HCT116 (cell line): ENCODE results near the gene P2RX1.

ENCODE experiments used
- POLR2A ChIP-seq: IDR thresholded peaks from 2 replicates; pipeline ENCODE4 v1.7.0; 2011; ENCODE audit warnings: borderline replicate concordance; ENCODE audit not compliant: insufficient read depth, insufficient read length; ENCODE audit errors: extremely low read depth
- TF ChIP-seq, protein P1 (sequence below), 3 experiments: fragments of 200-600 bp in 1 of 3; sonication (generic) in 1 of 3; IDR thresholded peaks in 2 of 3; conservative IDR thresholded peaks in 1 of 3; 2 replicates each; pipeline ENCODE4 v1.5.1; 2012 to 2017; ENCODE audit warnings: low read depth in 2 of 3, low read length in 2 of 3, antibody characterized with exemption in 1 of 3, borderline replicate concordance in 1 of 3, control low read depth in 1 of 3, mild to moderate bottlenecking in 1 of 3, mixed read lengths in 1 of 3, mixed run types in 1 of 3, moderate library complexity in 1 of 3; ENCODE audit not compliant: insufficient read depth in 1 of 3
- TF ChIP-seq, protein P2 (sequence below): IDR thresholded peaks from 2 replicates; pipeline ENCODE4 v1.6.1; 2011; ENCODE audit warnings: mild to moderate bottlenecking, low read length, moderate library complexity; ENCODE audit not compliant: insufficient replicate concordance; ENCODE audit errors: extremely low read depth

DNA sequence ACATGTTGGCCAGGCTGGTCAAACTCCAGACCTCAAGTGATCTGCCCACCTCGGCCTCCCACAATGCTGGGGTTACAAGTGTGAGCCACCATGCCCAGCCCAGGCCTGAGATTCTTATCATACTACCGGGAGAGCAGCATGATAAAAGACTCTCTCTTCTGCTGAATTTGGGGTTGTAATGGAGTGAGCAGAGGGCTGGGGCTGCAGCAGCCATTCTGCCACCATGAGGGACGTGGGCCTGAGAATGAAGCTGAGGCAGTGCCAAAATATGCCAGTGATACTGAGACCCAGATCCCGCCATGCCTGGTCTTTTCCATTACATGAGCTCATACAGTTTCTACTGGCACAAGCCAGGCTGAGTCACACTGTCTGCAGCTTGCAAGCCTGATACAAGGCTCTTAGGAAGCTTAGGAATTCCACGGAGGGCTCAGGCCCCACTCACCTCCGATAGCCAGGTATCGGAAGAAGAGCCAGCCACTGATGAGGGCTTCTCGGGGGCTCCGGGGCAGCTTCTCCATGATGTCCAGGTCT, 19.6 kb upstream of the P2RX1 start:
- TF ChIP-seq, protein P1, sequence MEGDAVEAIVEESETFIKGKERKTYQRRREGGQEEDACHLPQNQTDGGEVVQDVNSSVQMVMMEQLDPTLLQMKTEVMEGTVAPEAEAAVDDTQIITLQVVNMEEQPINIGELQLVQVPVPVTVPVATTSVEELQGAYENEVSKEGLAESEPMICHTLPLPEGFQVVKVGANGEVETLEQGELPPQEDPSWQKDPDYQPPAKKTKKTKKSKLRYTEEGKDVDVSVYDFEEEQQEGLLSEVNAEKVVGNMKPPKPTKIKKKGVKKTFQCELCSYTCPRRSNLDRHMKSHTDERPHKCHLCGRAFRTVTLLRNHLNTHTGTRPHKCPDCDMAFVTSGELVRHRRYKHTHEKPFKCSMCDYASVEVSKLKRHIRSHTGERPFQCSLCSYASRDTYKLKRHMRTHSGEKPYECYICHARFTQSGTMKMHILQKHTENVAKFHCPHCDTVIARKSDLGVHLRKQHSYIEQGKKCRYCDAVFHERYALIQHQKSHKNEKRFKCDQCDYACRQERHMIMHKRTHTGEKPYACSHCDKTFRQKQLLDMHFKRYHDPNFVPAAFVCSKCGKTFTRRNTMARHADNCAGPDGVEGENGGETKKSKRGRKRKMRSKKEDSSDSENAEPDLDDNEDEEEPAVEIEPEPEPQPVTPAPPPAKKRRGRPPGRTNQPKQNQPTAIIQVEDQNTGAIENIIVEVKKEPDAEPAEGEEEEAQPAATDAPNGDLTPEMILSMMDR (IDR thresholded peaks at IDR 0.05 in 2 of 3, conservative IDR thresholded peaks at IDR 0.05 in 1 of 3; ENCODE audit: borderline replicate concordance in 1 of 3, insufficient read depth in 1 of 3, low read depth in 2 of 3, low read length in 2 of 3), result no peak
- TF ChIP-seq, protein P2, sequence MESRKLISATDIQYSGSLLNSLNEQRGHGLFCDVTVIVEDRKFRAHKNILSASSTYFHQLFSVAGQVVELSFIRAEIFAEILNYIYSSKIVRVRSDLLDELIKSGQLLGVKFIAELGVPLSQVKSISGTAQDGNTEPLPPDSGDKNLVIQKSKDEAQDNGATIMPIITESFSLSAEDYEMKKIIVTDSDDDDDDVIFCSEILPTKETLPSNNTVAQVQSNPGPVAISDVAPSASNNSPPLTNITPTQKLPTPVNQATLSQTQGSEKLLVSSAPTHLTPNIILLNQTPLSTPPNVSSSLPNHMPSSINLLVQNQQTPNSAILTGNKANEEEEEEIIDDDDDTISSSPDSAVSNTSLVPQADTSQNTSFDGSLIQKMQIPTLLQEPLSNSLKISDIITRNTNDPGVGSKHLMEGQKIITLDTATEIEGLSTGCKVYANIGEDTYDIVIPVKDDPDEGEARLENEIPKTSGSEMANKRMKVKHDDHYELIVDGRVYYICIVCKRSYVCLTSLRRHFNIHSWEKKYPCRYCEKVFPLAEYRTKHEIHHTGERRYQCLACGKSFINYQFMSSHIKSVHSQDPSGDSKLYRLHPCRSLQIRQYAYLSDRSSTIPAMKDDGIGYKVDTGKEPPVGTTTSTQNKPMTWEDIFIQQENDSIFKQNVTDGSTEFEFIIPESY, result no peak
- no peak for TF ChIP-seq POLR2A
